Keratinocyte (primary cell): ENCODE data around the gene ADH5. TPM values are rescaled to one million over a fixed set of nuclear protein-coding genes. Genes with fewer than 3 reads are reported as not detected.

Source experiments
- DNase-seq: peaks from one replicate; pipeline ENCODE4 v3.0.0-alpha.2; 2011; ENCODE audit warnings: low read depth, missing footprints, low spot score
- FAIRE-seq: peaks from 2 replicates; lab custom pipeline; 2011; peaks lifted over from hg19 to GRCh38; lab: Jason Lieb, UNC
- H2AFZ ChIP-seq: 2 replicates; pipeline ENCODE4 v1.6.0; 2012; ENCODE audit warnings: low read length, control low read depth, inconsistent platforms; ENCODE audit not compliant: control insufficient read depth
- H3K27ac ChIP-seq: 2 replicates; pipeline ENCODE4 v1.5.1; 2011; ENCODE audit warnings: low read length; ENCODE audit not compliant: control insufficient read depth, insufficient read depth
- H3K27me3 ChIP-seq: 3 replicates; pipeline ENCODE4 v1.6.0; 2011; ENCODE audit warnings: low read length; ENCODE audit not compliant: control insufficient read depth, insufficient read depth; ENCODE audit errors: extremely low read depth
- H3K36me3 ChIP-seq, 2 experiments: 2 replicates in 1 of 2; 3 replicates in 1 of 2; pipeline ENCODE4 v1.5.1; 2011; ENCODE audit warnings: low read length in 2 of 2, mild to moderate bottlenecking in 1 of 2; ENCODE audit not compliant: control insufficient read depth in 2 of 2, insufficient read depth in 2 of 2; ENCODE audit errors: extremely low read depth in 1 of 2
- H3K4me1 ChIP-seq: 3 replicates; pipeline ENCODE4 v1.5.1; 2011; ENCODE audit warnings: low read length; ENCODE audit not compliant: control insufficient read depth, insufficient read depth; ENCODE audit errors: extremely low read depth
- H3K4me2 ChIP-seq: 3 replicates; pipeline ENCODE4 v1.6.0; 2011; ENCODE audit warnings: low read depth, low read length; ENCODE audit not compliant: control insufficient read depth, insufficient read depth; ENCODE audit errors: extremely low read depth
- H3K4me3 ChIP-seq, 3 experiments: fragments of 200-600 bp in 1 of 3; sonication (generic) in 1 of 3; 2 replicates in 2 of 3; 3 replicates in 1 of 3; pipeline ENCODE4 v1.5.1; 2011 to 2016; ENCODE audit warnings: low read length in 3 of 3, mild to moderate bottlenecking in 3 of 3, control low read depth in 2 of 3, inconsistent platforms in 1 of 3, low read depth in 1 of 3, mixed read lengths in 1 of 3, mixed run types in 1 of 3, moderate library complexity in 1 of 3; ENCODE audit not compliant: control insufficient read depth in 2 of 3, insufficient read depth in 2 of 3; ENCODE audit errors: extremely low read depth in 1 of 3
- H3K79me2 ChIP-seq: 2 replicates; pipeline ENCODE4 v1.6.0; 2012; ENCODE audit warnings: low read length; ENCODE audit not compliant: control insufficient read depth, insufficient read depth
- H3K9ac ChIP-seq: 3 replicates; pipeline ENCODE4 v1.6.0; 2011; ENCODE audit warnings: low read length; ENCODE audit not compliant: control insufficient read depth, insufficient read depth; ENCODE audit errors: extremely low read depth
- H3K9me1 ChIP-seq: 3 replicates; pipeline ENCODE4 v1.6.0; 2011; ENCODE audit warnings: low read length; ENCODE audit not compliant: control insufficient read depth, insufficient read depth; ENCODE audit errors: extremely low read depth
- H3K9me3 ChIP-seq: 2 replicates; pipeline ENCODE4 v1.5.1; 2012; ENCODE audit warnings: low read depth, low read length; ENCODE audit not compliant: control insufficient read depth
- H4K20me1 ChIP-seq: 3 replicates; pipeline ENCODE4 v1.6.0; 2011; ENCODE audit warnings: low read length; ENCODE audit not compliant: control insufficient read depth, insufficient read depth; ENCODE audit errors: extremely low read depth
- CTCF ChIP-seq, 3 experiments: IDR thresholded peaks in 1 of 3; conservative IDR thresholded peaks in 1 of 3; optimal IDR thresholded peaks in 1 of 3; 2 replicates in 2 of 3; 3 replicates in 1 of 3; pipeline versions ENCODE3 to v1.5.1; 2011; ENCODE audit warnings: low read length in 3 of 3, mild to moderate bottlenecking in 3 of 3, moderate library complexity in 2 of 3, control low read depth in 1 of 3, inconsistent platforms in 1 of 3; ENCODE audit not compliant: insufficient read depth in 2 of 3; ENCODE audit errors: extremely low read depth in 1 of 3
- EZH2 ChIP-seq: IDR thresholded peaks from one replicate; pipeline ENCODE4 v1.6.1; 2012; ENCODE audit warnings: inconsistent platforms, mild to moderate bottlenecking, low read length, moderate library complexity
- dilution Hi-C: fragments of 300-500 bp; cut with MboI; formaldehyde crosslinking; loops from one replicate; pipeline ENCODE4 v1.7.0; 2020; ENCODE audit warnings: low sequenced_read_pairs; ENCODE audit not compliant: extremely low pct_ligation_motif_present
- polyA plus RNA-seq, 5 experiments: library from polyadenylated mRNA; depleted of rRNA in 3 of 5; stranded (reverse) in 3 of 5; stranded (forward) in 1 of 5; unstranded in 1 of 5; fragments of >200 nt; gene quantifications; 1 replicate in 1 of 5; 2 replicates in 3 of 5; 3 replicates in 1 of 5; pipeline versions ENCODE4 v1.2.1 to v1.2.3, GENCODE V29; 2011 to 2012; ENCODE audit warnings: missing spikeins in 2 of 5, low read depth in 1 of 5, low replicate concordance in 1 of 5

ADH5 gene
- polyA plus RNA-seq, 1 donor (not counting 4 experiments of a cell fraction or from before 2014, with no cell fraction given): 314 TPM

GRCh38 chr4:99135541-99136162 lies 47.1 kb upstream of the ADH5 start:
- H3K4me2 ChIP-seq: no peak overlapping the region
- no peak overlapping the region for H3K27ac ChIP-seq
- H3K9me3 ChIP-seq: no peaks in the 10 kb centered on the region
- H4K20me1 ChIP-seq: no peaks in the 10 kb centered on the region
- no peaks in the 10 kb centered on the region for H3K27me3 ChIP-seq
- no peaks in the 10 kb centered on the region for H3K36me3 ChIP-seq
- H3K79me2 ChIP-seq: no peaks in the 10 kb centered on the region
- no peaks in the 10 kb centered on the region for H3K4me1 ChIP-seq
- DNase-seq (no peak), FAIRE-seq (no peak)
- H3K9me1 ChIP-seq: no peaks in the 10 kb centered on the region
- H3K9ac ChIP-seq: no peak overlapping the region
- dilution Hi-C loops: no loop called here
- no peak overlapping the region for H2AFZ ChIP-seq
- TF ChIP-seq EZH2: no peak
- TF ChIP-seq CTCF (optimal IDR thresholded peaks at IDR 0.05 in 1 of 3, IDR thresholded peaks at IDR 0.05 in 1 of 3, conservative IDR thresholded peaks at IDR 0.05 in 1 of 3; ENCODE audit: extremely low read depth in 1 of 3, insufficient read depth in 2 of 3, low read length in 3 of 3): no peak
- H3K4me3 ChIP-seq: no peak overlapping the region

- peak; percentile 61 for FAIRE-seq
- no peak for TF ChIP-seq CTCF (optimal IDR thresholded peaks at IDR 0.05 in 1 of 3, IDR thresholded peaks at IDR 0.05 in 1 of 3, conservative IDR thresholded peaks at IDR 0.05 in 1 of 3; ENCODE audit: extremely low read depth in 1 of 3, insufficient read depth in 2 of 3, low read length in 3 of 3)
- no peak for TF ChIP-seq EZH2
Measured at GRCh38 chr4:99134586-99134985, 46.0 kb upstream of the ADH5 start.

More at GRCh38 chr4:99134586-99134985, 46.0 kb upstream of the ADH5 start:
- H3K4me2 ChIP-seq: no peak overlapping the region
- no peak overlapping the region for H2AFZ ChIP-seq
- H3K27ac ChIP-seq: no peak overlapping the region
- no peaks in the 10 kb centered on the region for H3K79me2 ChIP-seq
- H4K20me1 ChIP-seq: no peaks in the 10 kb centered on the region
- no peaks in the 10 kb centered on the region for H3K9me3 ChIP-seq
- no peaks in the 10 kb centered on the region for H3K9me1 ChIP-seq
- no peaks in the 10 kb centered on the region for H3K4me1 ChIP-seq
- dilution Hi-C loops: no loop called here
- H3K27me3 ChIP-seq: no peaks in the 10 kb centered on the region
- no peak for DNase-seq
- no peak overlapping the region for H3K4me3 ChIP-seq
- H3K9ac ChIP-seq: no peak overlapping the region
- H3K36me3 ChIP-seq: no peaks in the 10 kb centered on the region
